GM12891 (cell line): ENCODE measurements around the gene TMEM218.

ENCODE experiments used
- POLR2AphosphoS5 ChIP-seq: IDR thresholded peaks from 2 replicates; pipeline ENCODE4 v1.6.1; 2011; ENCODE audit warnings: low read depth, low read length, control low read depth
- SPI1 ChIP-seq: IDR thresholded peaks from 2 replicates; pipeline ENCODE4 v1.6.1; 2011; ENCODE audit warnings: low read depth, low read length, control low read depth
- TAF1 ChIP-seq: IDR thresholded peaks from 2 replicates; pipeline ENCODE4 v1.6.1; 2011; ENCODE audit warnings: low read depth, low read length, control low read depth

- TF ChIP-seq TAF1 (no peak), SPI1 (no peak), POLR2AphosphoS5 (no peak)
These were observed 27.9 kb downstream of the TMEM218 start for GRCh38 chr11:125083312-125084056.
